D721Med (cell line): ENCODE data around the gene NSMF.

Experiments used
- DNase-seq: peaks from one replicate; pipeline ENCODE4 v3.0.0; 2011; ENCODE audit warnings: low spot score; ENCODE audit not compliant: insufficient read length
- FAIRE-seq: peaks from 2 replicates; lab custom pipeline; 2011; peaks lifted over from hg19 to GRCh38; lab: Jason Lieb, UNC
- TF ChIP-seq, protein P1 (sequence below): IDR thresholded peaks from 2 replicates; pipeline ENCODE4 v1.5.1; 2012; ENCODE audit warnings: mild to moderate bottlenecking, control low read depth; ENCODE audit not compliant: insufficient read depth; ENCODE audit errors: missing control alignments

NSMF gene

GRCh38 chr9:137485343-137486140 is 26.4 kb upstream of the NSMF start:
- FAIRE-seq (no peak), DNase-seq (no peak)
- TF ChIP-seq, protein P1, sequence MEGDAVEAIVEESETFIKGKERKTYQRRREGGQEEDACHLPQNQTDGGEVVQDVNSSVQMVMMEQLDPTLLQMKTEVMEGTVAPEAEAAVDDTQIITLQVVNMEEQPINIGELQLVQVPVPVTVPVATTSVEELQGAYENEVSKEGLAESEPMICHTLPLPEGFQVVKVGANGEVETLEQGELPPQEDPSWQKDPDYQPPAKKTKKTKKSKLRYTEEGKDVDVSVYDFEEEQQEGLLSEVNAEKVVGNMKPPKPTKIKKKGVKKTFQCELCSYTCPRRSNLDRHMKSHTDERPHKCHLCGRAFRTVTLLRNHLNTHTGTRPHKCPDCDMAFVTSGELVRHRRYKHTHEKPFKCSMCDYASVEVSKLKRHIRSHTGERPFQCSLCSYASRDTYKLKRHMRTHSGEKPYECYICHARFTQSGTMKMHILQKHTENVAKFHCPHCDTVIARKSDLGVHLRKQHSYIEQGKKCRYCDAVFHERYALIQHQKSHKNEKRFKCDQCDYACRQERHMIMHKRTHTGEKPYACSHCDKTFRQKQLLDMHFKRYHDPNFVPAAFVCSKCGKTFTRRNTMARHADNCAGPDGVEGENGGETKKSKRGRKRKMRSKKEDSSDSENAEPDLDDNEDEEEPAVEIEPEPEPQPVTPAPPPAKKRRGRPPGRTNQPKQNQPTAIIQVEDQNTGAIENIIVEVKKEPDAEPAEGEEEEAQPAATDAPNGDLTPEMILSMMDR: no peak

DNA sequence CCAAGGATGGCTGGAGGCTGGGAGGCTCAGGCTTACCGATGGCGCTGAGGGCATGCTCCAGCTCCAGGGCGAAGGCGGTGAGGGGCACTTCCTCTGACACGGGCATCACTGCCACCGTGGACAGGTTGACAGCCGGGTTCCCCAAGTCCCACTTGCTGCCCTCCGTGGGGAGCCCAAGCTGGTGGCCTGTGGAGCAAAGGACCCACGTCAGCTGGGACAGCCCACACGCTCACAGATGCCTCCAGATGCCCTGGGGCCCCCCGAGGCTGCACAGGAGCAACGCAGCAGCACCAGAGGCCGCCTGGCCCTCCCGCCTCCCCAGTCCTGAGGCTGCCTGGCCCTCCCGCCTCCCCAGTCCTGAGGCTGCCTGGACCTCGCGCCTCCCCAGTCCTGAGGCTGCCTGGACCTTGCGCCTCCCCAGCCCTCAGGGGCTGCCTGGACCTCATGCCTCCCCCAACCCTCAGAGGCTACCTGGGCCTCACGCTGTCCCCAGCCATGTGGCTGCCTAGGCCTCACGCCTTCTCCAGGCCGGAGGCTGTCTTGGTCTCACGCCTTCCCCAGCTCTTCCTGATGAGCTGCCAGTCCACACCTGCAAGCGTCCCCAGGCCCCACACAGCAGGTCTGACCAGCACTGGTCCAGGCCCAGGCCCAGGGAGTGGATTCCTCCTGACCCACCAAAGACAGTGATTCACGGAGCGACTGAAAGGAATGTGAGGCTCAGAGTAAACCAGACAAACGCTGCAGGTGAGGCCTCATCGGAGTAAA is 25.6 kb upstream of the NSMF start:
- no peak for DNase-seq
- TF ChIP-seq, protein P1: no peak
- FAIRE-seq: no peak

DNA sequence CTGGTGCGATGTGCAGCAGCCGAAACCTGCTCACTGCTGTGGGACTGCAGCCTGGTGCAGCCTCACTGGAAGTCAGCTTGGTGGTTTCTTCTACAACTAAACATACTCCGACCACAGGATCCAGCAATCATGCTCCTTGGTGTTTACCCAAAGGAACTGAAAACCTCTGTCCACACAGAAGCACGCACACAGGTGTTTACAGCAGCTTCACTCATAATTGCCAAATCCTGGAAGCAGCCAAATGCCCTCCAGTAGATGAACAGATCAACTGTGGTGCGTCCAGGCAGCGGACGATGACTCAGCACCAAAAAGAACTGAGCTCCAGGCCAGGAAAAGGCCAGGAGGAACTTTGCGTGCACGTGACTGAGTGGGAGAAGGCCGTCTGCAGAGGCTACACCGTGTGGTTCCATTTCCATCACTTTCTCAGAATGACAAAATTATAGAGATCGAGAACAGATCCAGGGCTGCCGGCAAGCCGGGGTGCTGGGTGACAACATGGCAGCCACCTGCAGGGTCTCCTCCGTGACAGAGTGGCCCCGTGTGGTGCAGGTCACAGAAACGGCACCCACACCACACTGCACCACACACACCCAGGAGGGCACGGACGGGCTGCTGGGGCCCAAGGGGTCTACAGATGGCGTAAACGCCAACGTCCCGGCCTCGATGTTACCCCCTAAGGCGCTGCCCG is 23.1 kb upstream of the NSMF start:
- DNase-seq (no peak), FAIRE-seq (no peak)
- TF ChIP-seq, protein P1: no peak

- FAIRE-seq (no peak), DNase-seq (no peak)
- TF ChIP-seq, protein P1: no peak
These were observed 21.9 kb upstream of the NSMF start for GRCh38 chr9:137480686-137481683.

DNA sequence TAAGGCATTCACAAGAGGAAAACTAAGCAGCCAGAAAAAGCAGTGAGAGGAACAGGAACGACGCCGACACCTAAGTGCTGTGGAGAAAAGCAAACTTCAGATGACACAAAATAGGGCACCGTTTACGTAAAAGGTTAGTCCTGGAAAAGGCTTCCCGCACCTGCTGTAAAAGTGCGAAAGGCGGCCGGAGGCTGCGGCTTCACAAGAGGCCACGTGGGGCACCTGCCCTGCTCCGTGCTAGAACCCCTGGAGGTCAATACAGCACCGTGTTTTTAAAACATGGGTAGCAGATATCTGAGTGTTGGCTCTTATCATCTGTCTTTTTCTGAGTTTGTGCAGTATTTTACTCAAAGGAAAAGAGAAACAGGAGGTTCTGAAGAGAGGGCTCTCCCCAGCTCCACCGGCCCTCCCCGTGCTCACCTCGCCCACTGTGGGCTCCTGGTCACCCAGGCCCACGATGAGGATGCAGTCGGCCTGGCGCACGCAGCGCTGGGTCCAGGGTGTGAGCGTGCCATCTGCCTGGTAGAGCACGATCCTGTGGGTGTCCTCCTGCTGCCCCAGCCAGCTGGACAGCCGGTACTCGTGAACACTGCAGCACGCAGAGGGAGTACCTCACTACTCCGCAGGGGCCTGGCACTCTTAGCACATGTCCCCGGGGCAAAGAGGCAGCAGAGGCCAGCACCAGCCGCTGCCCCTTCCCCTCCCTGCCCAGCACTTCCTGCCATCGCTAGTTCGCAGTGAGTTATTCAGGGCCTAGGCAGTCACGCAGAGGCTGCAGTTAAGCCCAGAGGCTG is 21.0 kb upstream of the NSMF start:
- FAIRE-seq: no peak
- DNase-seq: no peak
- TF ChIP-seq, protein P1: no peak
